ENCODE results near the gene FOXRED1.

GRCh38 chr11:126263489-126263888, 5.5 kb upstream of the FOXRED1 start:
- no peak for TF ChIP-seq BCL11A (IDR thresholded peaks at IDR 0.05; ENCODE audit: low read depth, low read length)
- TF ChIP-seq BCL3 (IDR thresholded peaks at IDR 0.05; ENCODE audit: borderline replicate concordance, insufficient read depth, low read depth, low read length, poor library complexity, severe bottlenecking) = no peak
- TF ChIP-seq MYB (IDR thresholded peaks at IDR 0.05; ENCODE audit: borderline replicate concordance, low read depth, low read length) = no peak

Data from GM12878 (cell line).